Mesenteric fat pad (tissue), 1 donor: ENCODE results near the gene FOXO3. TPM values are rescaled to one million over a fixed set of nuclear protein-coding genes. Genes with fewer than 3 reads are reported as not detected.

Source experiments
- DNase-seq: peaks from one replicate; pipeline ENCODE4 v3.0.0-alpha.2; 2020; ENCODE audit warnings: low spot score
- total RNA-seq: library from RNA; stranded (reverse); fragmentation: NEBNext Ultra II Directional; extraction: Animal tissue kit (Norgen Biotek cat#: 25700); gene quantifications from one replicate; pipeline ENCODE4 v1.2.1, GENCODE V29; 2021
- donor health status: DM: yes; HTN: yes; CAD: no.

FOXO3 gene
- total RNA-seq, 1 donor from 2014 or later, result 94.0 TPM

- no peak for DNase-seq
Observed at GRCh38 chr6:108710551-108710950, 149.8 kb downstream of the FOXO3 start.

GRCh38 chr6:108711071-108711470 is 150.4 kb downstream of the FOXO3 start:
- no peak for DNase-seq

- no peak for DNase-seq
Observed at GRCh38 chr6:108711826-108712225, 151.1 kb downstream of the FOXO3 start.

- DNase-seq, result no peak
Observed at GRCh38 chr6:108712946-108713345, 152.2 kb downstream of the FOXO3 start.

- DNase-seq, result no peak
Observed at GRCh38 chr6:108714101-108714765, 153.5 kb downstream of the FOXO3 start.

- no peak for DNase-seq
Observed at GRCh38 chr6:108714766-108715414, 154.2 kb downstream of the FOXO3 start.

- DNase-seq, result no peak
Observed at GRCh38 chr6:108715832-108716231, 155.1 kb downstream of the FOXO3 start.

GRCh38 chr6:108716801-108717791 is 156.4 kb downstream of the FOXO3 start:
- DNase-seq, result no peak

- no peak for DNase-seq
Observed at GRCh38 chr6:108719477-108719876, 158.8 kb downstream of the FOXO3 start.

- no peak for DNase-seq
Observed at GRCh38 chr6:108720827-108721226, 160.1 kb downstream of the FOXO3 start.

GRCh38 chr6:108721286-108721685 is 160.6 kb downstream of the FOXO3 start:
- no peak for DNase-seq

- no peak for DNase-seq
Observed at GRCh38 chr6:108723594-108723993, 162.9 kb downstream of the FOXO3 start.

GRCh38 chr6:108726726-108727339 is 166.1 kb downstream of the FOXO3 start:
- DNase-seq, result no peak

- DNase-seq, result no peak
Observed at GRCh38 chr6:108727966-108728730, 167.4 kb downstream of the FOXO3 start.

- no peak for DNase-seq
Observed at GRCh38 chr6:108728826-108729225, 168.1 kb downstream of the FOXO3 start.

- no peak for DNase-seq
Observed at GRCh38 chr6:108730635-108731515, 170.2 kb downstream of the FOXO3 start.

- no peak for DNase-seq
Observed at GRCh38 chr6:108732091-108732870, 171.6 kb downstream of the FOXO3 start.

GRCh38 chr6:108733051-108733450 is 172.3 kb downstream of the FOXO3 start:
- no peak for DNase-seq
